NT2/D1 (cell line): ENCODE measurements around the gene FAM81A.

Experiments
- YY1 ChIP-seq: IDR thresholded peaks from 2 replicates; pipeline ENCODE4 v1.6.1; 2011; ENCODE audit not compliant: insufficient read length, insufficient read depth
- ZNF274 ChIP-seq: IDR thresholded peaks from 2 replicates; pipeline ENCODE4 v1.6.1; 2011; ENCODE audit warnings: mild to moderate bottlenecking, low read depth, low read length

DNA sequence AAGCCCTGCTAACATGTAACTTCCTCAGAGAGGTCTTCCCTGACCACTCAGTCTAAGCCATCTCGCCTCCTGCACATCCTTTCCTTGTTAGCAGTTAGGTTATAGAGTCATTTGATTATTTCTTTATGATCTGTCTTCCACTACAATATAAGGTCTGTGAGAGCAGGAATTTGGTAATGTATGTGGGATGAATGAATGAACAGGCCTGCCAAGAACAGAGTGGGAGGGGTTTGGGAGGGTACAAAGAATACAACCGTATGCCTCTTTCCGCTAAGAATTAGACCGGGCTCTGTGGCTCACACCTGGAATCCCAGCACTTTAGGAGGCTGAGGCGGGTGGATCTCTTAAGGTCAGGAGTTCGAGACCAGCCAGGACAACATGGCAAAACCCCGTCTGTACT, 32.9 kb upstream of the FAM81A start:
- TF ChIP-seq YY1 (no peak), ZNF274 (no peak)
